Measurements from ENCODE around the gene RASGEF1C. TPM values are rescaled to one million over a fixed set of nuclear protein-coding genes. Genes with fewer than 3 reads are reported as not detected.

The RASGEF1C gene
- total and polyA plus RNA-seq, 7 donors: 0.35 to 4.2 (median 1.1) TPM; not detected in 2

GRCh38 chr5:180078348-180078747 is 130.7 kb downstream of the RASGEF1C start:
- peaks cover 0 to 8% (median 0%) of the 10 kb centered on the region in 3 donors for H3K27me3 ChIP-seq
- H3K27ac ChIP-seq: no peak overlapping the region
- no peaks in the 10 kb centered on the region for H3K36me3 ChIP-seq
- intact Hi-C loops (cut with DNase I): no loop called here
- no peaks in the 10 kb centered on the region for H3K4me1 ChIP-seq
- TF ChIP-seq, protein P1, sequence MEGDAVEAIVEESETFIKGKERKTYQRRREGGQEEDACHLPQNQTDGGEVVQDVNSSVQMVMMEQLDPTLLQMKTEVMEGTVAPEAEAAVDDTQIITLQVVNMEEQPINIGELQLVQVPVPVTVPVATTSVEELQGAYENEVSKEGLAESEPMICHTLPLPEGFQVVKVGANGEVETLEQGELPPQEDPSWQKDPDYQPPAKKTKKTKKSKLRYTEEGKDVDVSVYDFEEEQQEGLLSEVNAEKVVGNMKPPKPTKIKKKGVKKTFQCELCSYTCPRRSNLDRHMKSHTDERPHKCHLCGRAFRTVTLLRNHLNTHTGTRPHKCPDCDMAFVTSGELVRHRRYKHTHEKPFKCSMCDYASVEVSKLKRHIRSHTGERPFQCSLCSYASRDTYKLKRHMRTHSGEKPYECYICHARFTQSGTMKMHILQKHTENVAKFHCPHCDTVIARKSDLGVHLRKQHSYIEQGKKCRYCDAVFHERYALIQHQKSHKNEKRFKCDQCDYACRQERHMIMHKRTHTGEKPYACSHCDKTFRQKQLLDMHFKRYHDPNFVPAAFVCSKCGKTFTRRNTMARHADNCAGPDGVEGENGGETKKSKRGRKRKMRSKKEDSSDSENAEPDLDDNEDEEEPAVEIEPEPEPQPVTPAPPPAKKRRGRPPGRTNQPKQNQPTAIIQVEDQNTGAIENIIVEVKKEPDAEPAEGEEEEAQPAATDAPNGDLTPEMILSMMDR (IDR thresholded peaks at IDR 0.05): no peak
- TF ChIP-seq POLR2AphosphoS5 (IDR thresholded peaks at IDR 0.05) (no peak), POLR2A (IDR thresholded peaks at IDR 0.05) (no peak), EP300 (IDR thresholded peaks at IDR 0.05) (no peak)
- WGBS, 2 donors: 78 to 90% methylated on average over 9 of the region's 9 CpGs
- no peak overlapping the region for H3K4me3 ChIP-seq
- DNase-seq: no peak
- no peaks in the 10 kb centered on the region for H3K9me3 ChIP-seq

DNA sequence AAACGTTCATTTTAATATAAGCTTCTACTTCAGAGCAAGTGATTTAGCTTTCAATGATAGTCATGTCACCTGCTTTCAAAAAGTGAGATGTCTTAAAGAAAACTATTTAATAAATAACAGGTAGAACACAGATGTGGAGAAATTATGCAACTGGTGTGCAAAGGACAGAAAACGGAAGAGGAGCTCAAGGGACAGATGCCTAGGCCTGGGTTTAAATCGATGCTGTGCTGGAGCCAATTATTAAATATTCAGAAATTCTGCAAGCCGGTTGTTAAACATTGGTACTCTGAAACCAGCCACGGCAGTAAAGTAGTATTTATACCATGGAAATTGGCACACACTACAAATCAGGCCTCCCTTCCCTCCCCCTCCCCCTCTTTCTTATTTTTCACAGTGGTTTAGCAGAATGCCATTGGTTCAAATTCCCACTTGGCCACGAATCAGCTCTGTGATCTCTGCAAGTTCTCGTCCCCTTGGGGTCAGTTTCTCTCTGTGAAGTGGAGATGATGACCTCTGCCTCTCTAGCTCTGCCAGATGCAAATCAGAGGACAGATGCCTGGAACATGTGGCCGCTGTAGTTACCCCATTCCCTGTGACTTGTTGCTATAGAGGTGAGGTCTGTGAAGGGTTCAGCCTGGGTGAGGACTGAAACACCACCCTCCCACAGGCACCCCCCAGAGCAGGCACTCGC is 131.3 kb downstream of the RASGEF1C start:
- intact Hi-C loops (cut with DNase I): no loop called here
- Histone ChIP-seq H3K4me1 (no peaks in the 10 kb centered on the region), H3K27me3 (peaks cover 0 to 8% (median 0%) of the 10 kb centered on the region in 3 donors), H3K27ac (no peak overlapping the region), H3K4me3 (no peak overlapping the region), H3K9me3 (no peaks in the 10 kb centered on the region), H3K36me3 (no peaks in the 10 kb centered on the region)
- TF ChIP-seq EP300 (IDR thresholded peaks at IDR 0.05): no peak
- TF ChIP-seq, protein P1 (IDR thresholded peaks at IDR 0.05): no peak
- TF ChIP-seq POLR2AphosphoS5 (IDR thresholded peaks at IDR 0.05): no peak
- TF ChIP-seq POLR2A (IDR thresholded peaks at IDR 0.05): no peak
- DNase-seq: no peak
- WGBS, 2 donors: 87% methylated on average over 9 of the region's 9 CpGs

DNA sequence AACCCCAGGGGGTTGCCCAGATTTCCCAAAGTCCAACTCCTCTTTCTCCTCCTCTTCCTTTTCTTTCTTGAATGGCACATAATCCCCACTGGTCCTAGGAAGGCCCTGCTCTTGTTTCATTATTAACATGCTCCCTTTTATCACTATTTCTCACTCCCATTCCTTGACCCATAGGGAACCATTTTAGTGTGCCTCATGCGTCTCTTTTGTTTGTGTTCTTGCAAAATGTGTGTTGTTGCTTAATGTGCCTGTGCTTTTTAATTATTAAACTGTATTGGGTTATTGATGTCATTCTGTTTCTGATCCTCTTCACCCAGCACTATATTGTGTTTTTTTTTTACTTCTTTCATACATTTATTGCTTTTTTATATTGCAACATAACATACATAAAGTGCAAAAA is 133.3 kb downstream of the RASGEF1C start:
- no peaks in the 10 kb centered on the region for H3K9me3 ChIP-seq
- 66 to 89% methylated on average over 1 of the region's 1 CpG for WGBS, 2 donors
- TF ChIP-seq POLR2AphosphoS5 (IDR thresholded peaks at IDR 0.05): no peak
- TF ChIP-seq EP300 (IDR thresholded peaks at IDR 0.05): no peak
- TF ChIP-seq, protein P1 (IDR thresholded peaks at IDR 0.05): no peak
- TF ChIP-seq POLR2A (IDR thresholded peaks at IDR 0.05): no peak
- no peak for DNase-seq
- peaks cover 0 to 8% (median 0%) of the 10 kb centered on the region in 3 donors for H3K27me3 ChIP-seq
- H3K36me3 ChIP-seq: no peaks in the 10 kb centered on the region
- no peak overlapping the region for H3K4me3 ChIP-seq
- intact Hi-C loops (cut with DNase I): no loop called here
- H3K4me1 ChIP-seq: peaks cover 0 to 6% (median 2%) of the 10 kb centered on the region in 4 donors
- H3K27ac ChIP-seq: no peak overlapping the region

DNA sequence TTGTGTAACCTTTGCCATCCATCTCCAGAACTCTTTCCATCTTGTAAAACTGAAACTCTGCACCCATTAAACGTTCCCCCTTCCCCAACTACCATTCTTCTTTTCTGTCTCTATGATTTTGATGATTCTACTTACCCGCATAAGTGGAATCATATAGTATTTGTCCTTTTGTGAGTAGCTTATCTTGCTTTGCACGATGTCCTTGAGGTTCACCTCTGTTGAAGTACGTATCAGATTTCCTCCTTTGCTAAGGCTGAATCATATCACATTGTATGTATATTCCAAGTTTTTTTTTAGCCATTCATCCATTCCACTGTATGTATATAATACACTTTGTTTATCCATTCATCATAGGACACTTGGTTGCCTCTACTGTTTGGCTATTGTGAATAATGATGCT is 134.5 kb downstream of the RASGEF1C start:
- Histone ChIP-seq H3K27ac (no peak overlapping the region), H3K36me3 (no peaks in the 10 kb centered on the region), H3K9me3 (no peaks in the 10 kb centered on the region), H3K27me3 (peaks cover 0 to 7% (median 0%) of the 10 kb centered on the region in 3 donors), H3K4me1 (peaks cover 0 to 18% (median 15%) of the 10 kb centered on the region in 4 donors), H3K4me3 (no peak overlapping the region)
- 76 to 77% methylated on average over 4 of the region's 4 CpGs for WGBS, 2 donors
- TF ChIP-seq, protein P1 (IDR thresholded peaks at IDR 0.05): no peak
- TF ChIP-seq POLR2A (IDR thresholded peaks at IDR 0.05): no peak
- TF ChIP-seq POLR2AphosphoS5 (IDR thresholded peaks at IDR 0.05): no peak
- TF ChIP-seq EP300 (IDR thresholded peaks at IDR 0.05): no peak
- no peak for DNase-seq
- intact Hi-C loops (cut with DNase I): loop anchor here (5.0 kb wide), 1 partner anchor 167 kb away; the partner anchor contains the start of gene TBC1D9B
